Activated effector memory CD4-positive, alpha-beta T cell treated with anti-CD3 and anti-CD28 coated beads, Interleukin-2, amount 50 U/mL, for 16 hours (primary cell): Measurements from ENCODE around the gene RBFOX2.
A peak's percentile ranks its signal among the peaks of the same experiment; 100 is the strongest.
"Not testable (repeated sequence)": the region's sequence is repeated elsewhere in the genome, so short reads cannot be mapped to it uniquely, and the experiment has no call there.

ENCODE experiments used
- DNase-seq: peaks from one replicate; pipeline ENCODE4 v3.0.0-alpha.2; 2020

Gene RBFOX2, protein sequence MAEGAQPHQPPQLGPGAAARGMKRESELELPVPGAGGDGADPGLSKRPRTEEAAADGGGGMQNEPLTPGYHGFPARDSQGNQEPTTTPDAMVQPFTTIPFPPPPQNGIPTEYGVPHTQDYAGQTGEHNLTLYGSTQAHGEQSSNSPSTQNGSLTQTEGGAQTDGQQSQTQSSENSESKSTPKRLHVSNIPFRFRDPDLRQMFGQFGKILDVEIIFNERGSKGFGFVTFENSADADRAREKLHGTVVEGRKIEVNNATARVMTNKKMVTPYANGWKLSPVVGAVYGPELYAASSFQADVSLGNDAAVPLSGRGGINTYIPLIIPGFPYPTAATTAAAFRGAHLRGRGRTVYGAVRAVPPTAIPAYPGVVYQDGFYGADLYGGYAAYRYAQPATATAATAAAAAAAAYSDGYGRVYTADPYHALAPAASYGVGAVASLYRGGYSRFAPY

GRCh38 chr22:36028646-36029405 lies at the start of gene RBFOX2:
Gene RBFOX2, minus strand, starts transcription at chr22:36028824. Its CDS starts 399 bp downstream, at chr22:36028425.
- peak; percentile 90 for DNase-seq

DNA sequence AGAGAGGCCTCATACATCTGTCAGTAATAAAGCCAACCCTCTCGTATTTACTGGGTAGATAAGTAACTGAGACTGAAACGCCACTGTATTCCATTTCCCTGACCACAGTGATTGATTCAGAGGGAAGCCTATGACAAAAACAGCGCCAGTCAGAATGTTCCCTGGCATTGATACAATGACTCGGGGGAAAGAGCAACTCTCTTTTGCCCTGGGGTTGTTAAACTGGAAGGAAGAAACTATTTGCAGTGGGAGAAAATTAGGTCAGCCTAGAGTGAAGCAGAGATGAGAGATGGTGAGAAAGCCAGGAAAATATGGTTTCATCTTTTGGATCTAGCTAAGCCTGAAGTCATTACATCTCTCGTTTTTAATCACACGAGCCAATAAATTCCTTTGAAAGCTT lies 48.6 kb upstream of the RBFOX2 start:
- no peak for DNase-seq

- DNase-seq, result peak; percentile 1
Observed at GRCh38 chr22:36075724-36076123, 47.1 kb upstream of the RBFOX2 start.

DNA sequence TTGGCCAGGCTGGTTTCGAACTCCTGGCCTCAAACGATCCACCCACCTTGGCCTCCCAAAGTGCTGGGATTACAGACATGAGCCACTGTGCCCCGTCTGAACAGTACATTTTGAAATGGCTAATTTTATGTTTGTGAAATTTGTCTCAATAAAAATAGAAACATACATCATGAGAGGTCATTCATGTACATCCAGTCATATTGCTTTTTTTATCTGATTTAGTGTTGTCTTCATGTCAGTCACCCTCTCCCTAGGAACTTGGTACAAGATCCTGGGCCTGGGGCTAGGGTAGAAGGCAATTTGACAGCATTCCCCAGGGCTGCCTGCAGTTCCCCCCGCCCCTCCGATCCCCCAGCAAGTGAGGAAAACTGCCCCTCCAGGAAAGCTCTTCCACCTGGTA lies 46.6 kb upstream of the RBFOX2 start:
- DNase-seq, result peak; percentile 34

DNA sequence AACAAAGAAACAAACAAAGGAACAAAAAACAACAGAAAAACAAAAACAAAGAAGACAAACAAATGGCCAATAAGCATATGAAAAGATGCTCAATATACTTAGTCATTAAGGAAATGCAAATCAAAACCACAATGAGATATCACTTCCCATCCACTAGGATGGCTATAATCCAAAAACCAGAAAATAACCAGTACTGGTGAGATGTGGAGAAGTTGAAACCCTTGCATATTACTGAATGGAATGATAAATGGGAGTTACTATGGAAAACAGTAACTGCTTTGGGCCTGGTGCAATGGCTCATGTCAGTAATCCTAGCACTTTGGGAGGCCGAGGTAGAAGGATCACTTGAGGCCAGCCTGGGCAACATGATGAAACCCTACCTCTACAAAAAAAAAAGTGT lies 44.9 kb upstream of the RBFOX2 start:
- DNase-seq, result no peak

DNA sequence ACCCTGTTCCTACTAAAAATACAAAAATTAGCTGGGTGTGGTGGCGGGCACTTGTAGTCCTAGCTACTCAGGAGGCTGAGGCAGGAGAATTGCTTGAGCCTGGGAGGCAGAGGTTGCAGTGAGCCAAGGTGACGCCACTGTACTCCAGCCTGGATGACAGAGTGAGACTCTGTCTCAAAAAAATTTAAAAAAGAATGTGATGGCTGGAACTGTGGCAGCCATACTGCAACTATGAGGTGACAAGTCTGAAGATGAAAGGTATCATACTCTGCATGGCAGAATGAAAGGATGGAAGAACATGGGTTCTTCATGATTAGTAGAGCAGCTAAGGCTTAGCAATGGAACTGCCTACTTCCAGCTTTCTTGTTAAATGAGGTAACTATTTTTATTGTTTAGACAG lies 42.0 kb upstream of the RBFOX2 start:
- not testable (repeated sequence) for DNase-seq

GRCh38 chr22:36069368-36069767 lies 40.7 kb upstream of the RBFOX2 start:
- no peak for DNase-seq

GRCh38 chr22:36068776-36069344 lies 40.2 kb upstream of the RBFOX2 start:
- no peak for DNase-seq

DNA sequence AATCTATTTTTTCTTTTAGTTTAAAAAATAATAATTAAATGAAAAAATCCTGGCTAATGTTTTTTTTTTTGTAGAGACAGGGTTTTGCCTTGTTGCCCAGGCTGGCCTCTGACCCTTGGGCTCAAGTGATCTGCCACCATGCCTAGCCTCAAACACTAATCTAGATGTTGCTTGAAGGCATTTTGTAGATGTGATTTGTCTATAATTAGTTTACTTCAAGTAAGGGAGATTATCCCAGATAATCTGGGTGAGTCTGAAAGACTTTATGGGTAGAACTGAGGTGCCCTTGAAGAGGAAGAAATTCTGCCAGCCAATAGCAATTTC lies 38.6 kb upstream of the RBFOX2 start:
- DNase-seq, result no peak

- peak; percentile 84 for DNase-seq
Observed at GRCh38 chr22:36065775-36066544, 37.3 kb upstream of the RBFOX2 start.

GRCh38 chr22:36065462-36065774 lies 36.8 kb upstream of the RBFOX2 start:
- no peak for DNase-seq

DNA sequence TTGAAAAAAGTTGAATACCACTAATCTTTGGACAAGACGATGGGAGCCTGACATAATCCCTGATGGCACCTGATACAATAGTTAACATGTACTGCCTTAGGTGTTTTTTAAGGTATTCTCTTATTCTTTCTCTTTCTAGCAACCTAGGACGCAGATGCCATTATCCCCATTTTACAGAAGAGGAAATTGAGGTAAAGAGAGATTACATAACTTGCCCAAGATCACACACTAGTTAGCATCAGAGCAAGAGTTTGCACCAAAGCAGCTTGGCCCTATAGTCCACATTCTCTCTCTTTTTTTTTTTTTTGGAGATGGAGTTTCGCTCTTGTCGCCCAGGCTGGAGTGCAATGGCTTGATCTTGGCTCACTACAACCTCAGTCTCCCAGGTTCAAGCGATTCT lies 35.7 kb upstream of the RBFOX2 start:
- no peak for DNase-seq

GRCh38 chr22:36056980-36057379 lies 28.4 kb upstream of the RBFOX2 start:
- no peak for DNase-seq

GRCh38 chr22:36055376-36056295 lies 27.0 kb upstream of the RBFOX2 start:
- peak; percentile 37 for DNase-seq

DNA sequence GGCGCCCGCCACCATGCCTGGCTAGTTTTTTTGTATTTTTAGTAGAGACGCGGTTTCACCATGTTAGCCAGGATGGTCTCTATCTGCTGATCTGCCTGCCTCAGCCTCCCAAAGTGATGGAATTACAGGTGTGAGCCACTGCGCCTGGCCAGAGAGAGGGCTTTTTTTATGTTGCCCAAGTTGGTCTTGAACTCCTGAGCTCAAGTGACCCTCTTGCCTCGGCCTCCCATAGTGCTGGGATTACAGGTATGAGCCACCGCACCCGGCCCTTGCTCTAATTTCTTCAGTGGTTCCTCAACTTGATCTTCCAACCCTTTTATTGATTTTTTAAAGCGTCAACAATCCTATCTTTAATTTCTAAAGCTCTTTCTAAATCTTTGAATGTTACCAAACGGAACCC lies 25.8 kb upstream of the RBFOX2 start:
- not testable (repeated sequence) for DNase-seq

GRCh38 chr22:36053242-36054147 lies 24.9 kb upstream of the RBFOX2 start:
- no peak for DNase-seq

GRCh38 chr22:36052505-36052941 lies 23.9 kb upstream of the RBFOX2 start:
- DNase-seq, result no peak

DNA sequence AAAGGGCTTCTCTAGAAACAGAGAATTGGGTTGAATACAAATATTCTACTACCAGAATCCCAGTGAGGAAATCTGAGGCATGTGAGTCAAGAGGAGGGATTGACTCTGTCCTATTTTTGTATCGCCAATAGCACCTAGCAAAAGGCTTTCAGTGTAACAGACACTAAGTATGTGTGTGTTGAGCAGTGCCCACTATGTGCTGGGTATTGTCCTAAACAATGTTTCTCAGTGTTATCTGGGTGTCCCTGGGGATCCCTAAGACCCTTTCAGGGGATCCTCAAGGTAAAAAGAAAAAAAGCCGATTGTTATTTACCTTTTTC lies 21.0 kb upstream of the RBFOX2 start:
- no peak for DNase-seq

- DNase-seq, result no peak
Observed at GRCh38 chr22:36048911-36049677, 20.5 kb upstream of the RBFOX2 start.

DNA sequence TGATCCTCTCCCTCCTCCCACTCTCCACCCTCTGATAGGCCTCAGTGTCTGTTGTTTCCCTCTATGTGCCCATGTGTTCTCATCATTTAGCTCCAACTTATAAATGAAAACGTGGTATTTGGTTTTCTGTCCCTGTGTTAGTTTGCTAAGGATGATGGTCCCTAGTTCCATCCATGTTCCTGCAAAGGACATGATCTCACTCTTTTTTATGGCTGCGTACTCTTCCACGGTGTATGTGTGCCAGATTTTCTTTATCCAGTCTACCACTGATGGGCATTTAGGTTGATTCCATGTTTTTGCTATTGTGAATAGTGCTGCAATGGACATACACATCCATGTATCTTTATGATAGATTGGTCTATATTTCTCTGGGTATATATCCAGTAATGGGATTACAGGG lies 15.9 kb upstream of the RBFOX2 start:
- not testable (repeated sequence) for DNase-seq
